ENCODE results near the gene SPATA4.

DNA sequence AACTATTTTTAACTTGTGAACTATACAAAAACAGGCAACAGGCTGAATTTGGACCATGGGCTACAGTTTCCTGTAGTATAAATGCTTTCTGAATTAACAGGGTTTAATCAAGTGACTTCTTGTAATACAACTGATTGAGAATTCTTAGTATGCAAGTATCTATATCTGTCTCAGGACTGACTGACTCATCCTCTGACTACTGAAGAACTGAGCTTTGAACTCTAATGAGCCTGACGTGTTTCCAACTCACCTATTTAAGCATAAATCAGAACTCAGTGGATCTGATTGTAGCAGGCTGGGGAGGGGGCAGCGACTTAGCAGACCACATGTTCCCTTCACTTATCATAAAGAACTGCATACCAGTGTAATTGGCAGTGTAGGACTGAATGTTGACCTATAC is 7.8 kb downstream of the SPATA4 start:
- TF ChIP-seq TBP (optimal IDR thresholded peaks at IDR 0.05; ENCODE audit: low read depth, low read length): no peak
- no peak for TF ChIP-seq CTCF (IDR thresholded peaks at IDR 0.05 in 2 of 3, conservative IDR thresholded peaks at IDR 0.05 in 1 of 3; ENCODE audit: insufficient read depth in 2 of 3, low read depth in 1 of 3, low read length in 3 of 3)
- TF ChIP-seq KAT2B (IDR thresholded peaks at IDR 0.05; ENCODE audit: low read depth, low read length): no peak
- TF ChIP-seq ZNF766 (CRISPR knock-in tag; conservative IDR thresholded peaks at IDR 0.05): no peak
- TF ChIP-seq ZNF592 (IDR thresholded peaks at IDR 0.05): no peak
- no peak for TF ChIP-seq HNRNPLL (IDR thresholded peaks at IDR 0.05; ENCODE audit: low read depth, low read length, poor library complexity, severe bottlenecking)
- TF ChIP-seq TAF1 (IDR thresholded peaks at IDR 0.05; ENCODE audit: control insufficient read depth, extremely low read depth, insufficient read depth, low read length, severe bottlenecking): no peak

Measured in K562 (cell line).